ENCODE data around the gene GPC6. TPM values are rescaled to one million over a fixed set of nuclear protein-coding genes. Genes with fewer than 3 reads are reported as not detected.
A peak's percentile ranks its signal among the peaks of the same experiment; 100 is the strongest.

The GPC6 gene
- total and polyA plus RNA-seq, 2 experiments from 2014 or later: 26.0 to 92.8 TPM

DNA sequence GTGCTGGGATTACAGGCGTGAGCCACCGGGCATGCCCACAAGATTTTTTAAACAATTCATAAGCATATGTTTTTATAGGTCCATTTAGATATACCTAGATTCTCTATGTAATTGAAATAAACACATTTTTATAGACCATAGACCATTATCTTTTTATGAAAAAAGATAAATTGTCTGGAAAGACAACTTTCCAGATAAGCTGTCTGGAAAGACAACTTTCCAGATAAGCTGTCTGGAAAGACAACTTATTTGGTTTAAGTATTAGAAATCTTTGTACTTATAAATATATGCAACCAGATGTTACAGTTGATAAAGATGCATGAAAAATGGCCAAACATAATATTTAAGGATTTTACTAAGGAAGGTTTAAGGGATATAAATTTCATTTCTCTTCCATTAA lies 538.5 kb downstream of the GPC6 start:
- Histone ChIP-seq H3K4me1 (ENCODE audit: insufficient read depth) (peaks cover 28% of the 10 kb centered on the region), H3K79me2 (no peaks in the 10 kb centered on the region), H3K4me2 (no peak overlapping the region)

DNA sequence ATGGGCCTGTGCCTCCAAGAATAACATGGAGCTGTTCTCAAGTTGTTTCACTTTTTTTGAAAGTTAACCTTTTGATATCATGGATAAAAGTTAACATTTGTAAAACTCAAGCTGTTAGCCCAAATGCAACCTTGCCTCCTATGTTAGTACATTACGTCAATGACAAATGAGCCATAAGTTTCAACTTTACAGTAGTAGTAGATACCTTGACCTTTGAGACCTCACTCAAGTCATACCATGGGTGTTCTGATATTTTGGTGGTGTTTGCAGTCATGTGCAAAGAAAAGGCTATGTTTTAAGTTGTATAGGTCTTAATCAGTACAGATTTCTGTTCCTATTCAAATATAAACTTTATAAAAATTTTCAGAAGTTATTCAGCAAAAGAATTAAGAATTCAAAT lies 539.2 kb downstream of the GPC6 start:
- no peak for DNase-seq (ENCODE audit: low spot score)
- no peaks in the 10 kb centered on the region for H3K79me2 ChIP-seq
- no peak overlapping the region for H3K27ac ChIP-seq
- H3K27me3 ChIP-seq: no peaks in the 10 kb centered on the region
- WGBS (ENCODE audit: low lambda C conversion rate, missing lambda C conversion rate): 95% methylated on average over 1 of the region's 1 CpG
- H4K20me1 ChIP-seq (ENCODE audit: insufficient read depth, poor library complexity, severe bottlenecking): no peaks in the 10 kb centered on the region
- no peaks in the 10 kb centered on the region for H3K9me3 ChIP-seq (ENCODE audit: low read depth)
- H3K4me3 ChIP-seq: no peak overlapping the region
- H3K4me1 ChIP-seq (ENCODE audit: insufficient read depth): peaks cover 28% of the 10 kb centered on the region
- H3K9me2 ChIP-seq (replicated peaks; ENCODE audit: insufficient read depth): no peaks in the 10 kb centered on the region
- H3K4me2 ChIP-seq: no peak overlapping the region
- H2AFZ ChIP-seq: no peak overlapping the region
- H3K36me3 ChIP-seq (replicated peaks; ENCODE audit: insufficient read depth, low read depth): no peaks in the 10 kb centered on the region
- TF ChIP-seq EZH2phosphoT487 (IDR thresholded peaks at IDR 0.05; ENCODE audit: low read depth, severe bottlenecking, unreplicated experiment) (no peak), EZH2 (IDR thresholded peaks at IDR 0.05; ENCODE audit: borderline replicate concordance) (no peak)
- TF ChIP-seq, protein P1, sequence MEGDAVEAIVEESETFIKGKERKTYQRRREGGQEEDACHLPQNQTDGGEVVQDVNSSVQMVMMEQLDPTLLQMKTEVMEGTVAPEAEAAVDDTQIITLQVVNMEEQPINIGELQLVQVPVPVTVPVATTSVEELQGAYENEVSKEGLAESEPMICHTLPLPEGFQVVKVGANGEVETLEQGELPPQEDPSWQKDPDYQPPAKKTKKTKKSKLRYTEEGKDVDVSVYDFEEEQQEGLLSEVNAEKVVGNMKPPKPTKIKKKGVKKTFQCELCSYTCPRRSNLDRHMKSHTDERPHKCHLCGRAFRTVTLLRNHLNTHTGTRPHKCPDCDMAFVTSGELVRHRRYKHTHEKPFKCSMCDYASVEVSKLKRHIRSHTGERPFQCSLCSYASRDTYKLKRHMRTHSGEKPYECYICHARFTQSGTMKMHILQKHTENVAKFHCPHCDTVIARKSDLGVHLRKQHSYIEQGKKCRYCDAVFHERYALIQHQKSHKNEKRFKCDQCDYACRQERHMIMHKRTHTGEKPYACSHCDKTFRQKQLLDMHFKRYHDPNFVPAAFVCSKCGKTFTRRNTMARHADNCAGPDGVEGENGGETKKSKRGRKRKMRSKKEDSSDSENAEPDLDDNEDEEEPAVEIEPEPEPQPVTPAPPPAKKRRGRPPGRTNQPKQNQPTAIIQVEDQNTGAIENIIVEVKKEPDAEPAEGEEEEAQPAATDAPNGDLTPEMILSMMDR (IDR thresholded peaks at IDR 0.05; ENCODE audit: poor library complexity): no peak

More for the DNA sequence above, 538.5 kb downstream of the GPC6 start:
- Histone ChIP-seq H4K20me1 (ENCODE audit: insufficient read depth, poor library complexity, severe bottlenecking) (no peaks in the 10 kb centered on the region), H3K4me3 (no peak overlapping the region), H2AFZ (no peak overlapping the region), H3K27ac (no peak overlapping the region), H3K36me3 (replicated peaks; ENCODE audit: insufficient read depth, low read depth) (no peaks in the 10 kb centered on the region), H3K9me3 (ENCODE audit: low read depth) (no peaks in the 10 kb centered on the region), H3K9me2 (replicated peaks; ENCODE audit: insufficient read depth) (no peaks in the 10 kb centered on the region), H3K27me3 (no peaks in the 10 kb centered on the region)
- no peak for DNase-seq (ENCODE audit: low spot score)
- TF ChIP-seq EZH2phosphoT487 (IDR thresholded peaks at IDR 0.05; ENCODE audit: low read depth, severe bottlenecking, unreplicated experiment) (no peak), EZH2 (IDR thresholded peaks at IDR 0.05; ENCODE audit: borderline replicate concordance) (no peak)
- TF ChIP-seq, protein P1 (IDR thresholded peaks at IDR 0.05; ENCODE audit: poor library complexity): no peak
- WGBS (ENCODE audit: low lambda C conversion rate, missing lambda C conversion rate): 66% methylated on average over 2 of the region's 2 CpGs

DNA sequence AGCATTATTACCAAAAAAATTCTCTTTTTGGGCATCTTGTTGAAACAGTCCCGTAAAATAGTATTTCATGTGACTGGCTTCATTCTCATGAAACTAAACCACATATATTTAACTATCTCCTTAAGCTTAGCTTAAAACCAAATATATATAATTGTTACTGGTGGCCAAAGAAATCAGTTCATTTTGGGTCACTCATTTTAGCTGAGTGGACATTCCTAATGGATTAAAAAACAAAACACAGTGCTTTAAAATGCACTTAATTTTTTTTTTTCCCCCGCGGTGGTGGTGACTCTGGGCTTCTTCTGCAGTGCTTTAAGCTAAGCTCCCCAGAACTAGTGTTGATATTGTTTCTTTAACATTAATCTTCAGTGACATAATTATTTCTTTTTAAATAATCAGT lies 540.1 kb downstream of the GPC6 start:
- no peak overlapping the region for H3K4me3 ChIP-seq
- no peaks in the 10 kb centered on the region for H3K36me3 ChIP-seq (replicated peaks; ENCODE audit: insufficient read depth, low read depth)
- H3K79me2 ChIP-seq: no peaks in the 10 kb centered on the region
- H4K20me1 ChIP-seq (ENCODE audit: insufficient read depth, poor library complexity, severe bottlenecking): no peaks in the 10 kb centered on the region
- H3K4me1 ChIP-seq (ENCODE audit: insufficient read depth): peaks cover 28% of the 10 kb centered on the region
- H3K9me3 ChIP-seq (ENCODE audit: low read depth): no peaks in the 10 kb centered on the region
- no peaks in the 10 kb centered on the region for H3K9me2 ChIP-seq (replicated peaks; ENCODE audit: insufficient read depth)
- H3K4me2 ChIP-seq: peak overlapping the region; percentile 67
- WGBS (ENCODE audit: low lambda C conversion rate, missing lambda C conversion rate): 25% methylated on average over 3 of the region's 3 CpGs
- no peak overlapping the region for H2AFZ ChIP-seq
- TF ChIP-seq EZH2phosphoT487 (IDR thresholded peaks at IDR 0.05; ENCODE audit: low read depth, severe bottlenecking, unreplicated experiment) (no peak), EZH2 (IDR thresholded peaks at IDR 0.05; ENCODE audit: borderline replicate concordance) (no peak)
- TF ChIP-seq, protein P1 (IDR thresholded peaks at IDR 0.05; ENCODE audit: poor library complexity): no peak
- DNase-seq (ENCODE audit: low spot score): no peak
- peak overlapping the region; percentile 76 for H3K27ac ChIP-seq
- H3K27me3 ChIP-seq: no peaks in the 10 kb centered on the region
